GM19463 (cell line): ENCODE results near the gene VIPR2.

Experiments used
- ATAC-seq: cut with Tn5 transposase; IDR thresholded peaks from one replicate; pipeline ENCODE4 v1.9.1; 2021; ENCODE audit warnings: mild to moderate bottlenecking, moderate library complexity; ENCODE audit not compliant: unreplicated experiment

Gene VIPR2

DNA sequence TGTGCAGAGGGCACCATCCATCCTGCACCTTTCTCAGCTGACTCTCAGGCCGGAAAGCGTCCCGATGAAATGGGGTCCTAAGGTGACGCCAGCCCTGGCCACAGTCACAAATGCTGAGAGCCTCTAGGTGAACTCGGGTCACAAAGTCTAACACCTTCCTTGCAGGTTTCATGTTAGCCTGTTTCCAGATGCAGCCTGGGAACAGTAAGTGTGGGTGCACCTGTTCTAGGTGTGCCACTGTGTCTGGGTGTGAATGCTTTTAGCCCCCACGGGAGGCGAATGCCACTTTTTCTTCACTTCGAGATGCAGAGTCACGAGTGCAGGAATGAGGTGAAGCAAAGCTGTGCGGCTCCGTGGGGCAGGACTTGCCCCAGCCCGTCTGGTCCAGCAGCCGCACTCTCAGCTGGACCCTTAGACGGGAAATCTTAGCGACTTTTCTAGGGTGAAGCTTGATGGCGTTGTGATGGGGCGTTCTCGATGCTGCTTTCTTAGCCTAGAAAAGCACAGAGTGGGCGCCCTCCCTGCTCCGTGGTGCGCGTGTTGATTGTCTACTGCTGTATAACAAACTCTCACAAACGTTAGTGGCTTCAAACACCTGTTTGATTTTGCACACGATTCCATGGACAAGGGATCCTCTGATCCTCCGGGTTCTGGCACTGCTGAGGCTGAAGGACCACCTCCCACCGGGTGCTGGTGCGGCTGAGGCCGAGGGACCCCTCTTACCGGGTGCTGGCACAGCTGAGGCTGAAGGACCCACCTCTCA lies 13.6 kb upstream of the VIPR2 start:
- ATAC-seq = no peak

DNA sequence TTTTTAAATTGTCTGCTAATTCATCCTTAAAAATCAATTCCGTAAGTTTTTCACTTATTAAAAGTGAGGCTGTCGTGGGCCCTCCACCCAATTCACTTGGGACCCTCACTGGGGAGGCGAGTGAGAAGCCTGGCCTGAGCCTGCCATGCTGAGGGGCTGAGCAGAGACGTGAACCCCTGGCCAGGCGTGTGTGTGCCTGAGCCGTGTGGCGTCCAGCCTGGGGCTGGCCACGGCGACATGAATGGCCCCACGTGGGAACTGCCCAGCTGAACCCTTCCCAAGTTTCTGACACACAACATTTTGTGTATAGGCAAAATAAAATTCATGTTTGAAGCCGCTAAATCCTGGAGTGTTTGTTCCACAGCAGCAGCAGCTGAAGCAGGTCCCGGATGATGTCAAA lies 13.0 kb upstream of the VIPR2 start:
- no peak for ATAC-seq

DNA sequence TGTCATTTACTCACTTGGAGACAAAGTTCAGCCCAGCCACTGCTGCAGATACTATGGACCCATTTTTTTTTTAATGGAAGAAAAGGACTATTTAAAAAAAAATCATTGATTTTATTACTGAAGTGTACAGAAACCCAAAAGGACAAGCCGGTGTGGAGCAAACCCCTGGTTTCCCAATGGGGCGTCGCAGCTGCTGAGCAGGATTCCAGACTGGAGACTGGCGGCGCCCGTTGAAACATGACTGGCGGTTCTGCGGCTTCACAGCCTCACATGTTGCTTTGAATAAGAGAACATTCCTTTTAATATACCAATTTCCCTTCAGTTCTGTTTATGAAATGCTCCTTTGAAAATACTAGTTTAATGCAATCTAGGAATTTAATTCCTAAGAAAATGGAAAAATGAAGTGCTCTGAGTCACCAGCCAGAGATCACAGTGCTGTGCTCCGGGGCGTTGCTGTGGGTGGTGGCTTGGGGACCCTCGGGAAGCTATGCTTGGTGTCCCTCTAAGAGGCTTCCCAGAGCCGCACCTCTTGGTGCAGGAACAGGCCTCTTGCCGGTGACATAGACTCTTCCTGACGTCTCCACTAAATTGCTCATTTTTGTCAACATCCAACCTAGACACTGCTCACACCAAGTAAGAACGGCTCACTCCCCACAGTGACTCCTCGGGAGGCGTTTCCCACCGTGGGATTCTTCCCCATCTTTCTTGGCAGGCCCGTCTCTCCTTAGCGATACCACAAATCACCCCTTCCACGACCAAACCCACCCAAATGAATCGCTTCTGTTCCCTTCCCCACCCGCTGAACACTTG lies 12.0 kb upstream of the VIPR2 start:
- ATAC-seq = no peak

DNA sequence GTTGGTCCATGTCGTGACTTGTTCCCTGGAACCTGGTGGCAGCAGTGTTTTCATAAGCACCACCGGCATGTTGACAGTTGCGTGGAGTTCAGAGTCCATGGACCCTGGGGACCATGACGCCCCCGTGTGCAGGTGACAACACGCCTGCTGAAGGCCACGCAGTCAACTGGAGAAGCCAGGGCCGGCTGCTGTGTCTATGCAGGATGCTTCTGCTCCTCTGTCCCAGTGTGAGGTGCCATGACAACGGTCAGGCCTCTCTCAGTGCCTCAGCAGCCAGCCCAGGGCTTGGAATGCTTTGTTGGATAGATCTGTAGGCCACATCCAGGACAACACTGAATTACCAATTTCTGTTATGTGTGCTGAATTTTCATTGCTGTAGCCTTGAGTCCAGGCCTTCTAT lies 10.7 kb upstream of the VIPR2 start:
- no peak for ATAC-seq

DNA sequence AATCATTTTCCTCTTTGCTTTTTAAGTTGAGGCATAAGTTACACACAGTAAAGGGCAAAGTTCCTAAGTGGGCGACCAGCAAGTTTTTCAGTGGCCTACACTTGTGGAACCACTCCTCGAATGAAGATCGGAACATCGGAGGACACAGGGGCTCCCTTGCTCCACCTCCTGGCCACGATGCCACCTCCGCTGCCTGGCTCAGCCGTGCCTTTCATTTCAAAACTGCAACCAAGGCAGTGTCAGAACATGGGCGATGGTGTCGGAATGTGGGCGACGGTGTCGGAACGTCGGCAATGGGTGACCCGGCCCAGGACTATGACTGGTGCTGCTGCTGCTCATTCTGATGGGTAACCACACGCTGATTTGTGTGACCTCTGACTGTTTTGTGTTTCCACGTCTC lies 9.6 kb upstream of the VIPR2 start:
- no peak for ATAC-seq

DNA sequence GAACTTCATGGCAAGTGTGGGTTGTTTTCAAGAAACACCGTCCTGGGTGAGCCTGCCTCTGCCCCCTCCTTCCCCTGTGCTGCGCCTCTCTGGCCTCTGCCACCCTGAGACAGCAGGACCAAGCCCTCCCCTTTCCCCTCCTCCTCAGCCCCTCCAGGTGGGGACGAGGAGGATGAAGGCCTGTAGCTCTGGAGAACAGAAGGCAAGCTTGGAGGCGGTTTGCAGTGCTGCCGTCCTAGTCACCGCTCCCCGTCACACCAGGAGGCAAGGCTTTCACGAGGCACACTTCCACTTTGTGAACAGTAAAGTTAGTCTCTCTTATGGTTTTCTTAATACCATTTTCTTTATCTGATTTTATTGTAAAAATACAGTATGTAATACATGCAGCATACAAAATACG lies 8.8 kb upstream of the VIPR2 start:
- no peak for ATAC-seq

DNA sequence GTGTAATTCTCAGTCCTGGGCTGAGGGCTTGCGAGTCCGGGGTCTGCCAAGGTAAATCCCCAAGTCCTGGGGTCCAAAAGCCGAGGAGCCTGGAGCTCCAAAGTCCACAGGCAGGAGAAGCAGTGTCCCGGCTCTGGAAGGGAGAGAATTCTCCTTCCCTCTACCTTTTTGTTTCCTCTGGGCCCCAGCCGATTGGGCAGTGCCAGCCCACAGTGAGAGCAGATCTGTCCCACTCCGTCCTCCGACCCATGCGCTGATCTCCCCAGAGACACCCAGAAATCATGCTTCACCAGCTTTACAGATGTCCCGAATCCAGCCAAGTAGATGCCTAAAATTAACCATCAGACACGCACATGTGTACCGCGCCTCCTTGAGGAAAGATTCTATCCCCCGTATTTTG lies 8.1 kb upstream of the VIPR2 start:
- no peak for ATAC-seq

DNA sequence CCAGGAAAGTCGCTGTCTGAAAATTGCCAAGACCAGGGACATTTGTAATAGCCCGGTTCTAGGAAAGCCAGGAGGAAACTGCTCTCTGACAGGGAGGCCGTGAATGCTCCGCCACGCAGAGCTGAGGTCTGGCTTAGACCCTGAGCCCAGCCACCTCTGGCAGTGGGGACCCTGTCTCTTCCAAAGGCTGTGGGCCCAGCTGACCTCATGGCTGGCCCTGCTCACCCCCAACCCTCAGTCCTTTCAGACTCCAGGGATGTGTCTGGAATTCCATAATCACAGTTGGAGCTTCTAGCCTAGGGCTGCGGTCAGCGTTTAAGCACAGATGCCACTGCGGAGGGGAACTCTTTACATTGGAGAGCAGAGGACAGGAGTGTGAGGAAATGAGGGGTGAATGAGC lies 6.6 kb upstream of the VIPR2 start:
- ATAC-seq = no peak

DNA sequence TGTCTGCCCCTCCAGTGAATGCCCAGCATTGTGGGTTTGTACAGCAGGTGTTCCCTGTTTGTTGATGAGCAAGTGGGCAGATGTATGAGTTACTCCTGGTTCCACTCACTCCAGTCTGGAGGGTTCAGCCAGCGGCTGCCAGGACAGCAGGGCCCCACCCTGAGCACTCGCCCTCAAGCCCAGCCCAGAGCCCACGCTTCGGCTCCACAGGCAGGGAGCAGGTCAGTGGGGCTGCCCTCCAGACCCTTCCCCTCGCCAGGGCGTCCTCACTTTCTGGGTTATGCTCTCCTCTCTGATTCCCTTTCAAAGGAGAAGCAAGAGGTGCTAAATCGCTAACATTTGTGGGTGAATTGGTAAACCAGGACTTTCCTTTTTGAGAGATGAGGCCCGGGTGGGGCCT lies 4.8 kb upstream of the VIPR2 start:
- no peak for ATAC-seq

DNA sequence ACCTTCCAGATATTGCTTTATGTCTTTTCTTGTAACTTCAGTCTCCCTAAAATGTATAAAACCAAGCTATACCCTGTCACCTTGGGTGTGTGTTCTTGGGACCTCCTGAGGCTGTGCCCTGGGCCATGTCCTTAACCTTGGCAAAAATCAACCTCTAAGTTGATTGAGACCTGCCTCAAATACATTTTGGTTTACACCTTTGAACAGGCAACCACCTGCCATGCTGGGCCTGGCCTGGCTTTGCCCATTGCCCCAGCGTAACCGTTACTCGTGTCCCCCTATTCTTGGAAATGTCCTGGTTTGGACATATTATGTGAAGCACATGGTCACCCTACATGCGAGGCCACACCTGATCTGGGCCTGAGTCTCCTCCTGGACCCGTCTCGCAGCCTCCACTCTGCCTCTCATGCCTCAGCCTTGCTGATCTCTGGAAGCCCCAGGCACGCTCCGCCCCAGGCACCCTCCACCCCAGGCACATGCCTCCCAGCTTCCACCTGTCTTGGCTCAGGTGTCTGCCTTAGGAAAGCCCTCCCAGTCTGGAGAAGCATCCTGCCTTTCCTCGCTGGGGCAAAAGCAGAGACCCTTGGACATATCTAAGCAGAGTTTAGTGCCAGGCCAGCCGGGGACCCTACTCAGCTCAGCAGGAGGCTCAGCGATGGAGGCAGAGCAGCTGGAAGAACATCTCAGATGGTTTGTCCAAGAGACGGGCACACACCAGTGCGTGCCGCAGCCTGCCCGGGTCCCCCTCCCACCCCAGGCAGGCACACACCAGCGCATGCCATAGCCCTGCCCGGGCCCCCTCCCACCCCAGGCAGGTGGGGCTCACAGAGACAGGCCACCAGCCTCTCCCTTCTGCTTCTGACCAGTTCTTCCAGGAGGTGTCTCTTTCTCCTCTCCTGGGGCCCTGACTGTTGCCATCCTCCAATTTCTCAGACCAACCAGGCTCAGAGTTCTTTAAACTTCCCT lies 4.0 kb upstream of the VIPR2 start:
- ATAC-seq = no peak

DNA sequence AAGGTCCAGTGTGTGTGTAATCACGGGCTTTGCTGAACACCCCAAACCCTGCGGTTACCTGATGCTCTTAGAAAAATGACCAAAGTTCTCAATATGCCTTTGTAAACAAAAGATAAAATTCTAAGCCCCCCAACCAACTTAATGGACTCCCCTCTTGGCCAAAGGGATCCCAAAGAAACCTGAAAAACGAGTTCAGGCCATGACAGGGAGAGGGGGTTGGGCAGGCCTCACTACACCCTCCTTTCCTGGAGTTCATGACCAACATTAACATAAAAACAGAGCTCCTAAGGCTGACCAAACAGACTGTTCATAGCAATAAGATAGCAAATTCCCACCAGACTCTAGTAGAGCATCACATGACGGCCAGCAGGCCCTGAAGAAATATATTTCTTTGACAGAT lies 3.0 kb upstream of the VIPR2 start:
- no peak for ATAC-seq

DNA sequence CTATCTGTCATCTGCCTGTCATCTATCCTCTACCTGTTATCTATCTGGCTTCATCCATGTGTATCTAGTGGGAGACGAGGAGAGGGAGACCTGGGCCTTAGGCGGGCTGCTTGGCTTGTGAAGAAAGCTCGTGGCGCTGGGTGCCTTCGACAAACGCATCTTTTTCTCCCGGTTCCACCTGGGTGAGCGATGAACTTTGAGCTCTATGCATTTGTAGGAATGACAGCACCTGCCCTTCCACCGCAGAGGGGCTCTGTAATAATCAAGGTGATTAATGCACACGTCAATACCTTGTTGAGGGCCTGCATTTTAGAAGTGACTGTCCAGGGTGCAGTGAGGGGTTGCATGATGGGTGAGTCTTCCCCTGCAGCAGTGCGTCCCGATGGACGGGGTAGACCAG lies 2.6 kb upstream of the VIPR2 start:
- no peak for ATAC-seq

DNA sequence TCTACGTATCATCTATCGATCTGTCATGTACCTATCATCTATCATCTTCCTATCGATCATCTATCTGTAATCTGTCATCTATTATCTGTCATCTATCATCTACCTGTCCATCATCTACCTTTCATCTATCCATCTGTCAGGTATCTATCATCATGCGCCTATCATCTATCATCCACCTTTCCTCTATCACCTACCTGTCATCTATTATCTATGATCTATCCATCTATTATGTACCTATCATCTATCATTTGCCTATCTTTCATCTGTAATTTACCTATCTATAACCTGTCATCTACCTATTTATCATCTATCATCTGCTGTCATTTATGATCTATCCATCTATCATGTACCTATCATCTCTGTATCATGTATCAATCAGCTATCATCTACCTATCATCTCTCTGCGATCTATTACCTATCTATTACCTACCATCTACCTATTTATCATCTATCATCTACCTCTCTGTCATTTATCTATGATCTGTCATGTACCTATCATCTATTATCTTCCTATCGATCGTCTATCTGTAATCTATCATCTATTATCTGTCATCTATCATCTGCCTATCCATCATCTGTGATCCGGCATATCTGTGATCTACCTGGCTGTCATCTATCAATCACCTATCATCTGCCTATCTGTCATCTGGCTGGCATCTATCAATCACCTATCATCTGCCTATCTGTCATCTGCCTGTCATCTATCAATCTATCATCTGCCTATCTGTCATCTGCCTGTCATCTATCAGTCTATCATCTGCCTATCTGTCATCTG lies 1.6 kb upstream of the VIPR2 start:
- no peak for ATAC-seq

DNA sequence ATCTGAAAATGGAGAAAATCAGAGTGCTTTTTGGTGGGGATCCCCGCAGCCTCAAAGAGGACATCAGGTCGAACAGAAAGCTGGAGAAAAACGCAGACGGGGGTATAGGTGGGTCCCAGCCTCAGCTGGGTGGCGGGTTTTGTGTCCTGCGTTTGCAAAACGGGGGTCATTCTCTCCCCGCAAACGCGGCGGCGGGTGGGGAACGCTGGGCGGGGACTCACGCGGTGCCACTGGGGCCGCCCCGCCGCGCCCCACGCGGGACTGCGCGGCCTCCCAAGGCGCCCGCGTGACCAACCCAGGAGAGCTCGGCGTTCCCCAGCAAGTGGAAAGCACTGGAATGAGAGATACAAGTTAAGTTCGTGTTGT lies 806 bp upstream of the VIPR2 start:
- ATAC-seq = no peak

DNA sequence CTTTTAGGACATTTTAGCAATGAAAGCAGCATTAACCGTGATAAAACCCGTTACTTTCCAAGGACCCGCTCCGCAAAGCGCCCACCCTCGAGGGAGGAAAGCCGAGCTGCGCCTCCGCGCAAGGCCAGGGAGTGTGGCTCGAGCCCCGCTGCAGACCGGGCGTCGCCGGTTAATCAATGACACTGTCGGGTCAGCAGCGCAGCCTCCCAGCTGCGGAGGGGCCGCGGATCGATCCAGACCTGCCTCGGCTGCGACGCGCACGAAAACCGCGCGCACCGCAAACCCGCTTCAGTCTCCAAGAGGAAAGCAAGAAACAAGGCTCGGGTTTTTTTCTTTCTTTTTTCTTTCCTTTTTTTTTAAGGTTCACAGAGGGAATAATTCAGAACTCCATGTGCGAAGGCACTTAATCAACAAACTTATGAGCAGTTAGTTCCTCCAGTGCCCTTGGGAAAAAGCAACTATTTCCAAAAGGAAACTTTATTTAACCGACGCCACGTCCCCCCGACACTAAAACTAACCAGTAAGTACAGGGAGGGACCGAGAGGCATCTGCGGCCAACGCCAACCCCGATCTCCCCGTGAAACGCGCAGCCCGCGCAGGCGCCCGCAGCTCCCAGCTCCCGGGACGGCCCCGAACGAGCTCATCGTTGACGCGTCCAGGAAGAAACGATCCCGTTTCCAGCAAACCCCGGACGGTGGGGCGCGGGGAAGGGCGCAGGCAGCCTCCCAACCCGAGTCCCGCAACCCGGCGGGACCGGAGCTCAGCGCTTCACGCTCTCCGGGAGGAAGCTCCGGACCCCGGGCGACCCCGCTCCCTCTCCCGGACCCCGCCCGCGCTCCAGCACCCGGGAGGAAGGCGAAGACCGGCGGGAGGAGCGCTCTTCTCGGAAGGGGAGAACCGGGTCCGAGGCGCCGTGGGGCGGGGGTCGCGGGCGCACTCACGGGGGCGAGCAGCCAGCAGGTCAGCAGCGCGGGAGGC lies 598 bp downstream of the VIPR2 start:
- ATAC-seq = no peak

DNA sequence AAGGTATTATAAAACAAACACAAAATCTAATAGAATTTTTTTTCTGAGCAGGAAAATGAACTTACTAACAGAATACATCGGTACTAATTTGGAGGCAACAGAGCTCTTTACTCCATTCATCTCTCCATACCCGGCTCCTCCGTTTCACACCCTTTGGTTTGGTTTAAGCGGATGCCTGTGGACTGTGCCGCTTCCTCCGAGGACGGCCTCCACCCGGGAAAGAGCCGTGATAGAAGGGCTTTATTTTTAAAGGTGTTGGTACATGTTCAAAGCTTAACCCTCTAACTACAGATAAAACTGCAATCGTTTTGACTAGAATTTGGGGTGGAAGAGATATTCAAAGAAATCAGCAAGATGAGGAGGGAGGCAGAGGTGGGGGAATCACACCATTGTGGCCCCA lies 1.9 kb downstream of the VIPR2 start:
- ATAC-seq = no peak

DNA sequence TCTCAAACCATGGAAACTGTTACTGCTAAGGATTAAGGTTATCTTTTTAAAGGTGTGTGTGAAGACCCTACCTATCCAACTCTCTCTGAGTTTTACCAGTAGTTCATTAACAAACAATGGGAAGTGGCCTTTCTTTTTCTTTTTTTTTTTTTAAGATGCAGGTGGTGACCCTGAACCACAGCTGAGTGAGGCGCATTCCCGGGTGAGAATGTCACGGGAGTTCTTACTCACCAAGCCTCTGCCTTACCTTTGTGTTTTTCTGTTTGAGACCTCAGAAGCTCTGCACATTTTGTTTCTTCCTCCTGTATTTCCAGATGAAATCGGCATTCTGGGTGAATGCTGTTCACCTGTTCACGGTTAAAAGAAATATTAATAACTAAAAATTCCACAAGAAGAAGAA lies 2.5 kb downstream of the VIPR2 start:
- ATAC-seq = no peak

DNA sequence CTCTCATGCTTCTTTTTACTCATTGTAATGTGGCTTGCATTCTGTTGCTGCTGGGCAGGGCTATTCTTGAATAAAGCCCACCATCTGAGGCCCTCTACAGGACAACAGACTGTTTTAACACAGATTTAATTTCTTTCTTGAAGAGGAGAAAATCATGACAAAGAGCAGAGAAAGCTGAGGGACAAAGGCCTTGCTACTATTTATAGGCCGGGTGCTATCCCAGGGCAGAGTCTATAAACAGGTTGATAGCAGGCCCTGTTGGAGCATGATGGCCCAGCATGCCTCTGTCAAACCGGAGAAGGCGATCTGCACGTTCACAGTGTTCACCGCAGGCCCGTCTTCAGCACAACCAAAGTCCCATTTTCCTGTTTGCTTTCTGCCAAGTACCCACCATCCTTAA lies 3.0 kb downstream of the VIPR2 start:
- no peak for ATAC-seq

DNA sequence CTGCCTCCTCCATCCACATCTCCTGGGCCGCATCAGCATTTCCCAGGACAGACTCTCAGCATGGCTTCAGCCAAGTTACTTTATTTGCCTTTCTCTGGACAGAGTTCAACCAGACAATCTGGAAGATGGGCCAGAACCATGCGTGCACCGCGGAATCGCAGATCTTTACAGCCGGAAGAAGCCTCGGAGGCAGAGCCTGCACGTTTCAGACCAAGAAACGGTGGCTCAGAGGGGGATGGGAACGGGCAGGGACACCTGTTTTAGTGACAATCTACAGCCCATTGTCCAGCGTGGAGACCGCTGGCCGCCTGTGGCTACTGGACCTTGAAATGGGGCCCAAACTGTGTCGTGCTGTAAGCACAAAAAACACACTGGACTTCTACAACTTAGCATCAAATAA lies 3.5 kb downstream of the VIPR2 start:
- no peak for ATAC-seq
